Measurements from ENCODE around the gene TMTC2. TPM values are rescaled to one million over a fixed set of nuclear protein-coding genes. Genes with fewer than 3 reads are reported as not detected.

The TMTC2 gene
- total and polyA plus RNA-seq, 2 donors (not counting 1 experiment from before 2014, with no cell fraction given), result 2.4 to 3.2 TPM

DNA sequence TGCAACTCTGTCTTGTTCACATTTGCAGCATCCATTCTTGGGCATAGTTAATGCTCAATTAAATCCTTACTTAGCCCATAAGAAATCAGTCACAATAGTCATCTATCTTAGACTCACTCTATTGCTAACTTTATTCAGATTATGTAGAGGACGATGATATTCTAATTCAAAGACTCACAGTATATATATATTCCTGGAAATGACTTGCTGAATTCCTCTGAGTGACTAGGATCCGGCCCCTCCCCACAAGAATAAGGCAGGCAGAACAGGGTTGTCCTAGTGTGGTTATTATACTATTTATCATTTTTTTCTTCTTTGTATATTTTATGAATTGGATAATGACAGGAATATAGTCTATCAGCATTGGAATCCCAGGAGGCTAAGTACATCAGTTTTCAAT is 275.1 kb downstream of the TMTC2 start:
- H3K4me1 ChIP-seq (ENCODE audit: control insufficient read depth in 2 of 2, insufficient read depth in 2 of 2, low read length in 2 of 2), result no peaks in the 10 kb centered on the region
- H3K79me2 ChIP-seq (ENCODE audit: control insufficient read depth, insufficient read depth, low read length), result no peaks in the 10 kb centered on the region
- Mint-ChIP-seq H3K9me3 (ENCODE audit: insufficient read depth) (no peaks in the 10 kb centered on the region), H3K4me1 (no peaks in the 10 kb centered on the region), H3K27ac (no peak overlapping the region), H3K4me3 (no peak overlapping the region), H3K27me3 (no peaks in the 10 kb centered on the region)
- DNase-seq (no peak), ATAC-seq (ENCODE audit: low read depth) (no peak)
- no peak overlapping the region for H3K9ac ChIP-seq (ENCODE audit: low read length)
- TF ChIP-seq, protein P1, sequence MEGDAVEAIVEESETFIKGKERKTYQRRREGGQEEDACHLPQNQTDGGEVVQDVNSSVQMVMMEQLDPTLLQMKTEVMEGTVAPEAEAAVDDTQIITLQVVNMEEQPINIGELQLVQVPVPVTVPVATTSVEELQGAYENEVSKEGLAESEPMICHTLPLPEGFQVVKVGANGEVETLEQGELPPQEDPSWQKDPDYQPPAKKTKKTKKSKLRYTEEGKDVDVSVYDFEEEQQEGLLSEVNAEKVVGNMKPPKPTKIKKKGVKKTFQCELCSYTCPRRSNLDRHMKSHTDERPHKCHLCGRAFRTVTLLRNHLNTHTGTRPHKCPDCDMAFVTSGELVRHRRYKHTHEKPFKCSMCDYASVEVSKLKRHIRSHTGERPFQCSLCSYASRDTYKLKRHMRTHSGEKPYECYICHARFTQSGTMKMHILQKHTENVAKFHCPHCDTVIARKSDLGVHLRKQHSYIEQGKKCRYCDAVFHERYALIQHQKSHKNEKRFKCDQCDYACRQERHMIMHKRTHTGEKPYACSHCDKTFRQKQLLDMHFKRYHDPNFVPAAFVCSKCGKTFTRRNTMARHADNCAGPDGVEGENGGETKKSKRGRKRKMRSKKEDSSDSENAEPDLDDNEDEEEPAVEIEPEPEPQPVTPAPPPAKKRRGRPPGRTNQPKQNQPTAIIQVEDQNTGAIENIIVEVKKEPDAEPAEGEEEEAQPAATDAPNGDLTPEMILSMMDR (IDR thresholded peaks at IDR 0.05), result no peak
- TF ChIP-seq EZH2 (IDR thresholded peaks at IDR 0.05; ENCODE audit: borderline replicate concordance, insufficient read depth, low read depth, low read length, poor library complexity, severe bottlenecking), result no peak
- ChIA-PET POLR2A (no interaction called here), CTCF (no interaction called here)
- no peak overlapping the region for H3K4me3 ChIP-seq (ENCODE audit: control extremely low read depth in 1 of 5, extremely low read depth in 1 of 5, insufficient read depth in 1 of 5, low read depth in 2 of 5, low read length in 4 of 5)
- no peaks in the 10 kb centered on the region for H3K27me3 ChIP-seq (replicated peaks in 1 of 4; ENCODE audit: control extremely low read depth in 1 of 4, control insufficient read depth in 3 of 4, insufficient read depth in 4 of 4, low read length in 3 of 4)
- H3K27ac ChIP-seq (ENCODE audit: low read length in 2 of 2), result no peak overlapping the region
- H3K36me3 ChIP-seq (replicated peaks in 1 of 2; ENCODE audit: control extremely low read depth in 1 of 2, control insufficient read depth in 1 of 2, extremely low read depth in 1 of 2, insufficient read depth in 2 of 2, low read length in 1 of 2), result no peaks in the 10 kb centered on the region
- no peaks in the 10 kb centered on the region for H3K9me3 ChIP-seq (ENCODE audit: control extremely low read depth in 1 of 3, control insufficient read depth in 2 of 3, insufficient read depth in 1 of 3, low read length in 2 of 3)
- WGBS (ENCODE audit: insufficient coverage), result no CpG with 5 or more reads among the region's 2 CpGs
- no peak overlapping the region for H2AFZ ChIP-seq (ENCODE audit: insufficient read depth, low read depth, low read length, poor library complexity, severe bottlenecking)
- H4K20me1 ChIP-seq (ENCODE audit: control insufficient read depth, insufficient read depth, low read length, poor library complexity, severe bottlenecking), result no peaks in the 10 kb centered on the region
- H3K4me2 ChIP-seq (replicated peaks; ENCODE audit: low read depth, low read length, poor library complexity, severe bottlenecking), result no peak overlapping the region
- intact Hi-C loops (cut with micrococcal nuclease), result no loop called here

DNA sequence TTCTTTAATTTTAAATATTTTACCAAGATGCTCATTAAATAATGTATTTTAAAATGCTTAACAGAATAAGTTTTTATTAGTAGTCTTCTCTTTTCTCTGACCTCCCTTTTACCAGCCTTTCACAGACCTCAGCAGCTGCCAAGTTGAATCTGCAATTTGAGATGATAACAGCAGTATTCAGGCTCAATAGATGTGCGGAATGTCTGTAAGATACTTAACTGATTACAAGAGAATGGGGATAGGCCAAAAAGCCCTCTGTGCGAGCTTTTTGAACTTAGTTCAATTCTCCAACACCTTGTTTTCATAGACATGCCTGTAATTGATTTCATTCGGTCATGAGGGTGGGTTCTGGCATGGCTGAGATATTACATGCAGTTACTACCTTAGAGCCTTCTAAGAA is 277.2 kb downstream of the TMTC2 start:
- intact Hi-C loops (cut with micrococcal nuclease), result no loop called here
- Histone ChIP-seq H2AFZ (ENCODE audit: insufficient read depth, low read depth, low read length, poor library complexity, severe bottlenecking) (no peak overlapping the region), H3K27ac (ENCODE audit: low read length in 2 of 2) (no peak overlapping the region), H3K79me2 (ENCODE audit: control insufficient read depth, insufficient read depth, low read length) (no peaks in the 10 kb centered on the region), H3K4me1 (ENCODE audit: control insufficient read depth in 2 of 2, insufficient read depth in 2 of 2, low read length in 2 of 2) (no peaks in the 10 kb centered on the region), H3K36me3 (replicated peaks in 1 of 2; ENCODE audit: control extremely low read depth in 1 of 2, control insufficient read depth in 1 of 2, extremely low read depth in 1 of 2, insufficient read depth in 2 of 2, low read length in 1 of 2) (no peaks in the 10 kb centered on the region), H3K4me2 (replicated peaks; ENCODE audit: low read depth, low read length, poor library complexity, severe bottlenecking) (no peak overlapping the region), H3K9me3 (ENCODE audit: control extremely low read depth in 1 of 3, control insufficient read depth in 2 of 3, insufficient read depth in 1 of 3, low read length in 2 of 3) (no peaks in the 10 kb centered on the region), H3K9ac (ENCODE audit: low read length) (no peak overlapping the region), H4K20me1 (ENCODE audit: control insufficient read depth, insufficient read depth, low read length, poor library complexity, severe bottlenecking) (no peaks in the 10 kb centered on the region), H3K27me3 (replicated peaks in 1 of 4; ENCODE audit: control extremely low read depth in 1 of 4, control insufficient read depth in 3 of 4, insufficient read depth in 4 of 4, low read length in 3 of 4) (no peaks in the 10 kb centered on the region), H3K4me3 (ENCODE audit: control extremely low read depth in 1 of 5, extremely low read depth in 1 of 5, insufficient read depth in 1 of 5, low read depth in 2 of 5, low read length in 4 of 5) (no peak overlapping the region)
- Mint-ChIP-seq H3K4me1 (no peaks in the 10 kb centered on the region), H3K27me3 (no peaks in the 10 kb centered on the region), H3K9me3 (ENCODE audit: insufficient read depth) (no peaks in the 10 kb centered on the region), H3K4me3 (no peak overlapping the region), H3K27ac (no peak overlapping the region)
- 100% methylated on average over 1 of the region's 3 CpGs for whole genome bisulfite sequencing (ENCODE audit: insufficient coverage)
- ChIA-PET CTCF (no interaction called here), POLR2A (no interaction called here)
- DNase-seq (no peak), ATAC-seq (ENCODE audit: low read depth) (no peak)
- TF ChIP-seq, protein P1 (IDR thresholded peaks at IDR 0.05), result no peak
- TF ChIP-seq EZH2 (IDR thresholded peaks at IDR 0.05; ENCODE audit: borderline replicate concordance, insufficient read depth, low read depth, low read length, poor library complexity, severe bottlenecking), result no peak

All from B cell (primary cell).